Gastrocnemius medialis (tissue), 4 donors: ENCODE measurements around the gene COBL.

Experiments used
- CTCF ChIP-seq, 5 experiments: fragments of 450-650 bp in 3 of 5; fragments of 200-600 bp in 2 of 5; sonication (generic) in 2 of 5; IDR thresholded peaks in 4 of 5; conservative IDR thresholded peaks in 1 of 5; 1 replicate in 4 of 5; 2 replicates in 1 of 5; pipeline ENCODE4 v1.5.1; 2016 to 2019; ENCODE audit warnings: antibody characterized with exemption in 5 of 5, mild to moderate bottlenecking in 3 of 5, moderate library complexity in 3 of 5
- POLR2A ChIP-seq, 2 donors: fragments of 450-650 bp; IDR thresholded peaks; one replicate each; pipeline ENCODE4 v1.6.1; 2017; ENCODE audit warnings: antibody characterized with exemption in 2 of 2, mild to moderate bottlenecking in 2 of 2, moderate library complexity in 2 of 2

- TF ChIP-seq CTCF (IDR thresholded peaks at IDR 0.05 in 4 of 5, conservative IDR thresholded peaks at IDR 0.05 in 1 of 5), result no peak
- no peak for TF ChIP-seq POLR2A (IDR thresholded peaks at IDR 0.05)
Measured at GRCh38 chr7:51182636-51183166, 133.9 kb downstream of the COBL start.
